Measurements from ENCODE around the gene GGACT. TPM values are rescaled to one million over a fixed set of nuclear protein-coding genes. Genes with fewer than 3 reads are reported as not detected.

GGACT gene
- total and polyA plus RNA-seq, 2 experiments from 2014 or later, result 0.24 to 1.0 TPM

DNA sequence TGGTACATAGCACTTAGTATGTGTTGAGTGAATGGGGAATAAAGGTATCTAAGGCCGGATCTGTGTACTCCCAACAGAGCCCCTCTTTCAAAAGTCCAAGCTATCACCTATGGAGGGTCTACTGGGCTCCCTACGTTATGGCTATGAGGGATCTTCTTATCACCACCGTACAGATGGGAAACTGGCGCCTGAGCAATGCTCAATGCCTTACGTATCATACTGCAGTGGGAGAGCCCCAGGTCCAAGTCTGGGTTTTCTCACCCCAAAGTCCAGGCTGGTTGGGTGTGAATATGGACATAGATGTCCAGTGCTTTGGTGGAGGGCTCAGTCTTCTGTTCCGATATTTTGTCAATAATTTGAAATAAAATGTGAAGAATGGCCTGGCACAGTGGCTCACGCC lies 13.1 kb upstream of the GGACT start (continued):
- TF ChIP-seq STAT1 (IDR thresholded peaks at IDR 0.05; ENCODE audit: unreplicated experiment) (no peak), JUNB (IDR thresholded peaks at IDR 0.05; ENCODE audit: unreplicated experiment) (no peak)
- TF ChIP-seq, protein P1, sequence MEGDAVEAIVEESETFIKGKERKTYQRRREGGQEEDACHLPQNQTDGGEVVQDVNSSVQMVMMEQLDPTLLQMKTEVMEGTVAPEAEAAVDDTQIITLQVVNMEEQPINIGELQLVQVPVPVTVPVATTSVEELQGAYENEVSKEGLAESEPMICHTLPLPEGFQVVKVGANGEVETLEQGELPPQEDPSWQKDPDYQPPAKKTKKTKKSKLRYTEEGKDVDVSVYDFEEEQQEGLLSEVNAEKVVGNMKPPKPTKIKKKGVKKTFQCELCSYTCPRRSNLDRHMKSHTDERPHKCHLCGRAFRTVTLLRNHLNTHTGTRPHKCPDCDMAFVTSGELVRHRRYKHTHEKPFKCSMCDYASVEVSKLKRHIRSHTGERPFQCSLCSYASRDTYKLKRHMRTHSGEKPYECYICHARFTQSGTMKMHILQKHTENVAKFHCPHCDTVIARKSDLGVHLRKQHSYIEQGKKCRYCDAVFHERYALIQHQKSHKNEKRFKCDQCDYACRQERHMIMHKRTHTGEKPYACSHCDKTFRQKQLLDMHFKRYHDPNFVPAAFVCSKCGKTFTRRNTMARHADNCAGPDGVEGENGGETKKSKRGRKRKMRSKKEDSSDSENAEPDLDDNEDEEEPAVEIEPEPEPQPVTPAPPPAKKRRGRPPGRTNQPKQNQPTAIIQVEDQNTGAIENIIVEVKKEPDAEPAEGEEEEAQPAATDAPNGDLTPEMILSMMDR (conservative IDR thresholded peaks at IDR 0.05; ENCODE audit: low read depth in 2 of 2), result no peak
- TF ChIP-seq, protein P2, sequence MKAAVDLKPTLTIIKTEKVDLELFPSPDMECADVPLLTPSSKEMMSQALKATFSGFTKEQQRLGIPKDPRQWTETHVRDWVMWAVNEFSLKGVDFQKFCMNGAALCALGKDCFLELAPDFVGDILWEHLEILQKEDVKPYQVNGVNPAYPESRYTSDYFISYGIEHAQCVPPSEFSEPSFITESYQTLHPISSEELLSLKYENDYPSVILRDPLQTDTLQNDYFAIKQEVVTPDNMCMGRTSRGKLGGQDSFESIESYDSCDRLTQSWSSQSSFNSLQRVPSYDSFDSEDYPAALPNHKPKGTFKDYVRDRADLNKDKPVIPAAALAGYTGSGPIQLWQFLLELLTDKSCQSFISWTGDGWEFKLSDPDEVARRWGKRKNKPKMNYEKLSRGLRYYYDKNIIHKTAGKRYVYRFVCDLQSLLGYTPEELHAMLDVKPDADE (IDR thresholded peaks at IDR 0.05), result no peak

DNA sequence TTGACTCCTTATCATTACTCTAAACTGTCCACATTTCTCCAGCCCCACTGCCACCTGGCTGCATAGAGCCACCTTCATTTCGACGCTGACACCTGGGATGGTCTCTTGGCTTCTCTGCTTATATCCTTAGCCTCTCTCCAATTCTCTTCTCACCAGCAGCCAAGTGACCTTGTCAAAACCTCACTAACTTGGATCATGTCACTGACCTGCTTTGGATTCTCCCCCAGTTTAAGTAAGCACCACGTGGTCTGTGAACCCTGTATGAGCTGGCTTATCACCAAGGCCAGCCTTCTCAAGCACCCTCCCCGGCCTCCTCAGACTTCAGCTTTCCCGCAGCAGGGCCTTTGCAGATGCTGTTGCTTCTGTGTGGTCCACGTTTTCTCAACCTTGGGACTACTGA lies 12.3 kb upstream of the GGACT start:
- Mint-ChIP-seq H3K27me3 (ENCODE audit: insufficient read depth, low read depth, poor library complexity) (no peaks in the 10 kb centered on the region), H3K27ac (no peak overlapping the region), H3K4me1 (no peaks in the 10 kb centered on the region), H3K36me3 (ENCODE audit: low read depth) (no peaks in the 10 kb centered on the region), H3K9me3 (no peaks in the 10 kb centered on the region), H3K4me3 (no peak overlapping the region)
- H3K9me2 ChIP-seq (ENCODE audit: insufficient read depth), result no peaks in the 10 kb centered on the region
- no peaks in the 10 kb centered on the region for H3K79me2 ChIP-seq (replicated peaks; ENCODE audit: insufficient read depth)
- no peaks in the 10 kb centered on the region for H3K36me3 ChIP-seq (ENCODE audit: insufficient read depth)
- H3K4me2 ChIP-seq, result no peak overlapping the region
- H3K4me3 ChIP-seq, result no peak overlapping the region
- TF ChIP-seq POLR2AphosphoS5 (IDR thresholded peaks at IDR 0.05; ENCODE audit: low read depth), result no peak
- no peak for TF ChIP-seq NANOG (IDR thresholded peaks at IDR 0.05; ENCODE audit: borderline replicate concordance)
- H3K27me3 ChIP-seq (ENCODE audit: insufficient read depth), result no peaks in the 10 kb centered on the region
- 0 out of 2 replicates have a peak, but pooled peaks cover 7% of the 10 kb centered on the region for H3F3A ChIP-seq (replicated peaks; ENCODE audit: low read depth)
- ATAC-seq (no peak), DNase-seq (ENCODE audit: low spot score) (no peak)
- no peaks in the 10 kb centered on the region; the same call in 1 of the 2 replicates for H3K4me1 ChIP-seq (ENCODE audit: insufficient read depth)
- no peak overlapping the region for H2AFZ ChIP-seq
- no peak overlapping the region for H3K27ac ChIP-seq (ENCODE audit: low read depth)
- no peaks in the 10 kb centered on the region for H4K20me1 ChIP-seq (replicated peaks; ENCODE audit: insufficient read depth)

DNA sequence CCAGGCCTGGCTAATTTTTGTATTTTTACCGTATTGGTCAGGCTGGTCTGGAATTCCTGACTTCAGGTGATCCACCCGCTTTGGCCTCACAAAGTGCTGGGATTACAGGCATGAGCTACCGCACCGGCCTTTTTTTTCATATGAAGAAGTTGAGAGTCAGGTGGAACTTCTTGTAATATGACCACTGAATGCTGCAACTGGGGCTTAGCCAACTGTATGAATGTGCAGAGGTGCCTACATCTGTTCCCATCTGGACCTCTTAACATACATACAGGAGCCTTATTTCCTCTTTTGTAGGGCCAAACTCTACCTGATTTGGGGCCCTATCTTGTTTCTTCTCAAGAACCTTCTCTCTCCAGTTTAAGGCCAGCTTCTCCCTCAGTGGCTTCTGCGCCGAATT lies 11.9 kb upstream of the GGACT start:
- H3K4me3 Mint-ChIP-seq, result no peak overlapping the region
- Histone ChIP-seq H3K36me3 (ENCODE audit: insufficient read depth) (no peaks in the 10 kb centered on the region), H2AFZ (no peak overlapping the region), H3F3A (replicated peaks; ENCODE audit: low read depth) (0 out of 2 replicates have a peak, but pooled peaks cover 7% of the 10 kb centered on the region), H3K27ac (ENCODE audit: low read depth) (no peak overlapping the region), H3K79me2 (replicated peaks; ENCODE audit: insufficient read depth) (no peaks in the 10 kb centered on the region), H3K9me2 (ENCODE audit: insufficient read depth) (no peaks in the 10 kb centered on the region), H3K4me1 (ENCODE audit: insufficient read depth) (no peaks in the 10 kb centered on the region; the same call in 1 of the 2 replicates), H4K20me1 (replicated peaks; ENCODE audit: insufficient read depth) (no peaks in the 10 kb centered on the region), H3K27me3 (ENCODE audit: insufficient read depth) (no peaks in the 10 kb centered on the region), H3K4me2 (no peak overlapping the region), H3K4me3 (no peak overlapping the region)
- no peaks in the 10 kb centered on the region for H3K9me3 Mint-ChIP-seq
- H3K4me1 Mint-ChIP-seq, result no peaks in the 10 kb centered on the region
- no peaks in the 10 kb centered on the region for H3K36me3 Mint-ChIP-seq (ENCODE audit: low read depth)
- ATAC-seq, result no peak
- DNase-seq (ENCODE audit: low spot score), result no peak
- H3K27me3 Mint-ChIP-seq (ENCODE audit: insufficient read depth, low read depth, poor library complexity), result no peaks in the 10 kb centered on the region
- H3K27ac Mint-ChIP-seq, result no peak overlapping the region
- TF ChIP-seq JUNB (IDR thresholded peaks at IDR 0.05; ENCODE audit: unreplicated experiment) (no peak), ZNF114 (CRISPR knock-in tag; IDR thresholded peaks at IDR 0.05) (no peak), STAT1 (IDR thresholded peaks at IDR 0.05; ENCODE audit: unreplicated experiment) (no peak), CREB1 (CRISPR knock-in tag; IDR thresholded peaks at IDR 0.05; ENCODE audit: low read depth) (no peak), ZNF331 (CRISPR knock-in tag; IDR thresholded peaks at IDR 0.05; ENCODE audit: low read depth) (no peak), NANOG (IDR thresholded peaks at IDR 0.05; ENCODE audit: borderline replicate concordance) (no peak), EZH2phosphoT487 (IDR thresholded peaks at IDR 0.05; ENCODE audit: unreplicated experiment) (no peak), EZH2 (IDR thresholded peaks at IDR 0.05; ENCODE audit: low read depth, unreplicated experiment) (no peak), POLR2AphosphoS5 (IDR thresholded peaks at IDR 0.05; ENCODE audit: low read depth) (no peak)
- TF ChIP-seq, protein P3, sequence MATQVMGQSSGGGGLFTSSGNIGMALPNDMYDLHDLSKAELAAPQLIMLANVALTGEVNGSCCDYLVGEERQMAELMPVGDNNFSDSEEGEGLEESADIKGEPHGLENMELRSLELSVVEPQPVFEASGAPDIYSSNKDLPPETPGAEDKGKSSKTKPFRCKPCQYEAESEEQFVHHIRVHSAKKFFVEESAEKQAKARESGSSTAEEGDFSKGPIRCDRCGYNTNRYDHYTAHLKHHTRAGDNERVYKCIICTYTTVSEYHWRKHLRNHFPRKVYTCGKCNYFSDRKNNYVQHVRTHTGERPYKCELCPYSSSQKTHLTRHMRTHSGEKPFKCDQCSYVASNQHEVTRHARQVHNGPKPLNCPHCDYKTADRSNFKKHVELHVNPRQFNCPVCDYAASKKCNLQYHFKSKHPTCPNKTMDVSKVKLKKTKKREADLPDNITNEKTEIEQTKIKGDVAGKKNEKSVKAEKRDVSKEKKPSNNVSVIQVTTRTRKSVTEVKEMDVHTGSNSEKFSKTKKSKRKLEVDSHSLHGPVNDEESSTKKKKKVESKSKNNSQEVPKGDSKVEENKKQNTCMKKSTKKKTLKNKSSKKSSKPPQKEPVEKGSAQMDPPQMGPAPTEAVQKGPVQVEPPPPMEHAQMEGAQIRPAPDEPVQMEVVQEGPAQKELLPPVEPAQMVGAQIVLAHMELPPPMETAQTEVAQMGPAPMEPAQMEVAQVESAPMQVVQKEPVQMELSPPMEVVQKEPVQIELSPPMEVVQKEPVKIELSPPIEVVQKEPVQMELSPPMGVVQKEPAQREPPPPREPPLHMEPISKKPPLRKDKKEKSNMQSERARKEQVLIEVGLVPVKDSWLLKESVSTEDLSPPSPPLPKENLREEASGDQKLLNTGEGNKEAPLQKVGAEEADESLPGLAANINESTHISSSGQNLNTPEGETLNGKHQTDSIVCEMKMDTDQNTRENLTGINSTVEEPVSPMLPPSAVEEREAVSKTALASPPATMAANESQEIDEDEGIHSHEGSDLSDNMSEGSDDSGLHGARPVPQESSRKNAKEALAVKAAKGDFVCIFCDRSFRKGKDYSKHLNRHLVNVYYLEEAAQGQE (IDR thresholded peaks at IDR 0.05; ENCODE audit: unreplicated experiment), result no peak
- TF ChIP-seq, protein P2 (IDR thresholded peaks at IDR 0.05), result no peak
- TF ChIP-seq, protein P1 (conservative IDR thresholded peaks at IDR 0.05; ENCODE audit: low read depth in 2 of 2), result no peak

Data from GM23338 (cell line).